Psoas muscle (tissue), 8 donors: ENCODE results near the gene CTNND2. TPM values are rescaled to one million over a fixed set of nuclear protein-coding genes. Genes with fewer than 3 reads are reported as not detected.

Source experiments
- ATAC-seq, 4 donors: fragments of 200-7000 bp; cut with Tn5 transposase; one replicate each; pipeline ENCODE4 v1.9.1; 2020; ENCODE audit warnings: moderate library complexity in 3 of 4, mild to moderate bottlenecking in 2 of 4
- DNase-seq, 2 donors: peaks; one replicate each; pipeline ENCODE4 v3.0.0-alpha.2; 2020
- H3K27ac ChIP-seq: fragments of 200-600 bp; one replicate; pipeline ENCODE4 v1.8.0; 2022
- H3K27me3 ChIP-seq, 3 donors: fragments of 200-600 bp in 1 of 3; one replicate each; pipeline versions ENCODE4 v1.6.1 to v1.8.0; 2013 to 2022; ENCODE audit warnings: low read length in 2 of 3, mild to moderate bottlenecking in 2 of 3, moderate library complexity in 1 of 3; ENCODE audit not compliant: insufficient read depth in 3 of 3
- H3K36me3 ChIP-seq, 2 donors: fragments of 200-600 bp in 1 of 2; one replicate each; pipeline versions ENCODE4 v1.6.1 to v1.8.0; 2013 to 2022; ENCODE audit warnings: low read depth in 1 of 2, mild to moderate bottlenecking in 1 of 2, moderate library complexity in 1 of 2; ENCODE audit not compliant: insufficient read depth in 1 of 2
- H3K4me1 ChIP-seq: fragments of 200-600 bp; one replicate; pipeline ENCODE4 v1.8.0; 2022
- H3K4me3 ChIP-seq: fragments of 200-600 bp; one replicate; pipeline ENCODE4 v1.8.0; 2022; ENCODE audit warnings: mild to moderate bottlenecking
- H3K9me3 ChIP-seq: fragments of 200-600 bp; one replicate; pipeline ENCODE4 v1.8.0; 2022
- WGBS, 3 donors: extraction: QIAGEN DNeasy Blood & Tissue Kit; methylation state at CpG; one replicate each; pipeline versions ENCODE4 v1.1.6 to v1.1.7; 2013; 5-methylcytosine and 5-hydroxymethylcytosine counted together
- intact Hi-C, 2 donors: fragments of 100-400 bp; cut with DNase I; formaldehyde crosslinking; loops; one replicate each; pipeline versions ENCODE4 v1.11.0 to v1.14.2; 2022
- polyA plus RNA-seq, 3 donors: library from polyadenylated mRNA; stranded (reverse); fragments of 200-250 nt; gene quantifications; one replicate each; pipeline ENCODE4 v1.2.3, GENCODE V29; 2013
- total RNA-seq, 4 donors: library from RNA; stranded (reverse); fragmentation: NEBNext Ultra II Directional in 2 of 4; extraction: Animal tissue kit (Norgen Biotek cat#: 25700) in 2 of 4; gene quantifications; one replicate each; pipeline versions ENCODE4 v1.2.1 to v1.2.4, GENCODE V29; 2021 to 2023
- TF ChIP-seq, protein P1 (sequence below): fragments of 200-600 bp; IDR thresholded peaks from one replicate; pipeline ENCODE4 v1.8.0; 2022; ENCODE audit warnings: antibody characterized with exemption
- donor health status: healthy with polysubstance abuse.
- donor health status: DM: no; HTN: no; CAD: no; lungs with moderate emphysema.
- donor health status: Bipolar disorder and iron deficiency.
- donor health status: healthy.
- donor health status: DM: yes; HTN: yes; CAD: no.
- donor health status: DM: no; HTN: no; CAD: no.
- donor health status: DM: no; HTN: no; CAD: no.
- donor health status: DM: yes; HTN: yes; CAD: no.

CTNND2 gene
- total and polyA plus RNA-seq, 7 donors: 0.09 to 0.14 (median 0.13) TPM; not detected in 4

DNA sequence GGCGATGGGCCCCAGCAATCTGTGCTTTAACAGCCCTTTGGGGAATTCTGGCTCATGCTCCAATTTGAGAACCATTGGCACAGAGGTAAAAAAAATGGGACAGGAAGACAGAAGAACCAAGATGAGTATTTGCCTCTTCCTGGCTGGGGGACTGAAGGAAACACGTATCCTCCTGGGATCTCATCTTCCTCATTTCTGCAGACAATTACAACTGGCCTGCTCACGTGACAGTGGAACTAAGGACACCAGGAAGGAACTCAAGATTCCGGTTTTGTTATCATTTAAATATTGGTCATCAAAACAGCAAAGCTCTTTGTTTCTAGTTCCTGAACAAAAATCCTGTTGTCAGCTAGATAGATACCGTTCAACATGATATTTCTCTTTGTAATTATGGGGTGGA, 927.2 kb downstream of the CTNND2 start:
- Histone ChIP-seq H3K27ac (no peak overlapping the region), H3K4me3 (no peak overlapping the region), H3K4me1 (no peaks in the 10 kb centered on the region), H3K36me3 (no peaks in the 10 kb centered on the region), H3K9me3 (no peaks in the 10 kb centered on the region), H3K27me3 (no peaks in the 10 kb centered on the region)
- no peak for DNase-seq
- intact Hi-C loops: no loop called here
- TF ChIP-seq, protein P1, sequence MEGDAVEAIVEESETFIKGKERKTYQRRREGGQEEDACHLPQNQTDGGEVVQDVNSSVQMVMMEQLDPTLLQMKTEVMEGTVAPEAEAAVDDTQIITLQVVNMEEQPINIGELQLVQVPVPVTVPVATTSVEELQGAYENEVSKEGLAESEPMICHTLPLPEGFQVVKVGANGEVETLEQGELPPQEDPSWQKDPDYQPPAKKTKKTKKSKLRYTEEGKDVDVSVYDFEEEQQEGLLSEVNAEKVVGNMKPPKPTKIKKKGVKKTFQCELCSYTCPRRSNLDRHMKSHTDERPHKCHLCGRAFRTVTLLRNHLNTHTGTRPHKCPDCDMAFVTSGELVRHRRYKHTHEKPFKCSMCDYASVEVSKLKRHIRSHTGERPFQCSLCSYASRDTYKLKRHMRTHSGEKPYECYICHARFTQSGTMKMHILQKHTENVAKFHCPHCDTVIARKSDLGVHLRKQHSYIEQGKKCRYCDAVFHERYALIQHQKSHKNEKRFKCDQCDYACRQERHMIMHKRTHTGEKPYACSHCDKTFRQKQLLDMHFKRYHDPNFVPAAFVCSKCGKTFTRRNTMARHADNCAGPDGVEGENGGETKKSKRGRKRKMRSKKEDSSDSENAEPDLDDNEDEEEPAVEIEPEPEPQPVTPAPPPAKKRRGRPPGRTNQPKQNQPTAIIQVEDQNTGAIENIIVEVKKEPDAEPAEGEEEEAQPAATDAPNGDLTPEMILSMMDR: no peak
- no peak for ATAC-seq
- WGBS, 3 donors: 61 to 69% (median 64%) methylated on average over 5 of the region's 5 CpGs

DNA sequence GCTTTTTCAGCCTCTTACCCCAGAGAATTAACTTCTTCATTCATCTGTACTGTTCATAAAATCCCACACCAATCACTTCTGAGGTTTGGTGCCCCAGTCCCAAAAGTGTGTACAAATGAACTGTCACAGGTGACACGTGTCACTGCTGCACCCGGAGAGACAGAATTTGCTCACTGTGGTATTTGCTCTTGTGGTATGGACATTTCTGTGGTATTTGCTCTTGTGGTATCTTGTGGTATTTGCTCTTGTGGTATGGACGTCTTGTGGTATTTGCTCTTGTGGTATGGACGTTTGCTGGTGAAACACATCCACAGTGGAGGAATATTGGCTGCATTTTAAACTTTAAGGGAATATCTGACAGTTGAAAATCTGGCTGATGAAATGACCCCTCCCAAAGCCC, 928.3 kb downstream of the CTNND2 start:
- H3K4me1 ChIP-seq: no peaks in the 10 kb centered on the region
- H3K36me3 ChIP-seq: no peaks in the 10 kb centered on the region
- whole genome bisulfite sequencing, 3 donors: 60 to 71% (median 62%) methylated on average over 4 of the region's 4 CpGs
- intact Hi-C loops: no loop called here
- H3K27ac ChIP-seq: no peak overlapping the region
- TF ChIP-seq, protein P1: no peak
- H3K9me3 ChIP-seq: no peaks in the 10 kb centered on the region
- H3K4me3 ChIP-seq: no peak overlapping the region
- H3K27me3 ChIP-seq: no peaks in the 10 kb centered on the region
- DNase-seq (no peak), ATAC-seq (no peak)

DNA sequence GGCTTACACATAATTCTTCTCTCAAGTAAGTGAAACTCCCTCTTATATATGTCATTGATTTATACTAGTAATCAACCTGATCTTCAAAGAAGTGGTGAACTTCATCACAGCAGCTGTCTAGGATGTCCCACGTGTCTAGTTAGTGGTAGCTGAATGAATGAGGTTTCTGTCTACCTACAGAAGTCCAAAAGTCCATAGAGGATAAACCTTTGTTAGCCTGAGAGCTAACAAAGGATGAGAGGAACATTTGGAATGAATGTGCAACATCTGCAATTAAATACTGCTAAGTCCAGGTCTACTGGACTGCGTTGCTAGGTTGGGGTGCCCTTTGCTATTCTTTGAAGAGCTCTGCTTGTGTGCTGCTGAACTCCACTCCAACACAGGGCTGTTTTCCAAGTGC, 929.4 kb downstream of the CTNND2 start:
- TF ChIP-seq, protein P1: no peak
- Histone ChIP-seq H3K27me3 (peaks cover 0 to 2% (median 0%) of the 10 kb centered on the region in 3 donors), H3K9me3 (no peaks in the 10 kb centered on the region), H3K4me1 (no peaks in the 10 kb centered on the region), H3K27ac (no peak overlapping the region), H3K4me3 (no peak overlapping the region), H3K36me3 (no peaks in the 10 kb centered on the region)
- ATAC-seq (no peak), DNase-seq (no peak)
- 63 to 74% (median 69%) methylated on average over 2 of the region's 2 CpGs for WGBS, 3 donors
- intact Hi-C loops: no loop called here

DNA sequence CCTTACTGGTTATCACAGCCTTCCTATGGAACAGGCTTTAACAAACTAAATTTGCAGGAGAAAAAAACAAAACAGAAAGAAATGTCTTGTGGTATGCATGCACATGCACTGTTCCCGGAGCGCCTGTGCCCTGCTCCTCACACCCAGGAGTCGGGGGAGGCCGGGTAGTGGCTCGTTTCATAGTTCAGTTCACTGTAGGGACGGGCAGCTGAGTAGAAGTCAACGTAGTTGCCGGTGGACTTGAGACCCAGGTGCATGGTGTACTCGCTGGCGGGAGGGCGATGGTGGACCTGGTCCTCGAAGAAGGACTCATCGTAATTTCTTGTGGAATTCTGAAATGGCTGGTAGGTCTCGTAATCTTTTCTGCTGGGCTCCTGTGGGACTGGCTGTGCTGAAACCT, 930.9 kb downstream of the CTNND2 start:
- intact Hi-C loops: no loop called here
- Histone ChIP-seq H3K36me3 (no peaks in the 10 kb centered on the region), H3K4me1 (no peaks in the 10 kb centered on the region), H3K4me3 (no peak overlapping the region), H3K27me3 (peaks cover 0 to 2% (median 0%) of the 10 kb centered on the region in 3 donors), H3K27ac (no peak overlapping the region), H3K9me3 (no peaks in the 10 kb centered on the region)
- ATAC-seq: no peak
- WGBS, 3 donors: 85 to 93% (median 88%) methylated on average over 14 of the region's 14 CpGs
- TF ChIP-seq, protein P1: no peak
- no peak for DNase-seq

DNA sequence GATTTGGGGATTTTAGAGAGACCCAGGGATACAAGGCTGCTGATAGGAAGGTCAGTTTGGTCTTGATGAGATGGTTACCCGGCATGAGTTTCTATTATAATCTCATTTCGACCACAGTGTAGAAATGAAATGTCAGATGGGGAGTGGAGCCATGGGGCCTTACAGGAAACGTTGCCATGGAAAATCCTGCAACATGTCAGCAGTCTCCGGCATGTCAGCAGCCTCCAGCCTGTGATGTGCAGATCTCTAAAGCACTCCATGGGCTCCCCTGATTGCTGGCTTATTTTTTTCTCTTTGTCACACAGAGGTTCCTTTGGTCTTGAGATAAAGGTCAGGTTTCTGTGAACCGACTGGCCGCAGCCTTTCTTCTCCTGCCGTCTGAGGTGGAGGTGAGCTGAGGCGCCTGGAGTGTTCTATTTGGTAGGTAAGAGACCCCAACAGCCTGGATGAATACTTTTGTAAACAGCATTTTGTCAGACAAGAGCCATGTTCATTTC, 934.5 kb downstream of the CTNND2 start:
- H3K4me1 ChIP-seq: no peaks in the 10 kb centered on the region
- no peak overlapping the region for H3K27ac ChIP-seq
- no peaks in the 10 kb centered on the region for H3K36me3 ChIP-seq
- TF ChIP-seq, protein P1: no peak
- intact Hi-C loops: no loop called here
- H3K4me3 ChIP-seq: no peak overlapping the region
- WGBS, 3 donors: 60 to 69% (median 64%) methylated on average over 8 of the region's 8 CpGs
- no peaks in the 10 kb centered on the region for H3K9me3 ChIP-seq
- DNase-seq (no peak), ATAC-seq (no peak)
- peaks cover 0 to 2% (median 0%) of the 10 kb centered on the region in 3 donors for H3K27me3 ChIP-seq
